ENCODE measurements around the gene UQCC2.

GRCh38 chr6:33695451-33695887 lies 16.0 kb downstream of the UQCC2 start:
- TF ChIP-seq, protein P1, sequence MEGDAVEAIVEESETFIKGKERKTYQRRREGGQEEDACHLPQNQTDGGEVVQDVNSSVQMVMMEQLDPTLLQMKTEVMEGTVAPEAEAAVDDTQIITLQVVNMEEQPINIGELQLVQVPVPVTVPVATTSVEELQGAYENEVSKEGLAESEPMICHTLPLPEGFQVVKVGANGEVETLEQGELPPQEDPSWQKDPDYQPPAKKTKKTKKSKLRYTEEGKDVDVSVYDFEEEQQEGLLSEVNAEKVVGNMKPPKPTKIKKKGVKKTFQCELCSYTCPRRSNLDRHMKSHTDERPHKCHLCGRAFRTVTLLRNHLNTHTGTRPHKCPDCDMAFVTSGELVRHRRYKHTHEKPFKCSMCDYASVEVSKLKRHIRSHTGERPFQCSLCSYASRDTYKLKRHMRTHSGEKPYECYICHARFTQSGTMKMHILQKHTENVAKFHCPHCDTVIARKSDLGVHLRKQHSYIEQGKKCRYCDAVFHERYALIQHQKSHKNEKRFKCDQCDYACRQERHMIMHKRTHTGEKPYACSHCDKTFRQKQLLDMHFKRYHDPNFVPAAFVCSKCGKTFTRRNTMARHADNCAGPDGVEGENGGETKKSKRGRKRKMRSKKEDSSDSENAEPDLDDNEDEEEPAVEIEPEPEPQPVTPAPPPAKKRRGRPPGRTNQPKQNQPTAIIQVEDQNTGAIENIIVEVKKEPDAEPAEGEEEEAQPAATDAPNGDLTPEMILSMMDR (IDR thresholded peaks at IDR 0.05), result no peak
- no peak for TF ChIP-seq POLR2A (IDR thresholded peaks at IDR 0.05)
- no peak for TF ChIP-seq POLR2AphosphoS5 (IDR thresholded peaks at IDR 0.05)

Measured in prostate gland (tissue), 2 donors.